ENCODE data around the gene SLC7A4. TPM values are rescaled to one million over a fixed set of nuclear protein-coding genes. Genes with fewer than 3 reads are reported as not detected.
"Not testable (repeated sequence)": the region's sequence is repeated elsewhere in the genome, so short reads cannot be mapped to it uniquely, and the experiment has no call there.

SLC7A4 gene
- total RNA-seq, 1 experiment from 2014 or later, result not detected

DNA sequence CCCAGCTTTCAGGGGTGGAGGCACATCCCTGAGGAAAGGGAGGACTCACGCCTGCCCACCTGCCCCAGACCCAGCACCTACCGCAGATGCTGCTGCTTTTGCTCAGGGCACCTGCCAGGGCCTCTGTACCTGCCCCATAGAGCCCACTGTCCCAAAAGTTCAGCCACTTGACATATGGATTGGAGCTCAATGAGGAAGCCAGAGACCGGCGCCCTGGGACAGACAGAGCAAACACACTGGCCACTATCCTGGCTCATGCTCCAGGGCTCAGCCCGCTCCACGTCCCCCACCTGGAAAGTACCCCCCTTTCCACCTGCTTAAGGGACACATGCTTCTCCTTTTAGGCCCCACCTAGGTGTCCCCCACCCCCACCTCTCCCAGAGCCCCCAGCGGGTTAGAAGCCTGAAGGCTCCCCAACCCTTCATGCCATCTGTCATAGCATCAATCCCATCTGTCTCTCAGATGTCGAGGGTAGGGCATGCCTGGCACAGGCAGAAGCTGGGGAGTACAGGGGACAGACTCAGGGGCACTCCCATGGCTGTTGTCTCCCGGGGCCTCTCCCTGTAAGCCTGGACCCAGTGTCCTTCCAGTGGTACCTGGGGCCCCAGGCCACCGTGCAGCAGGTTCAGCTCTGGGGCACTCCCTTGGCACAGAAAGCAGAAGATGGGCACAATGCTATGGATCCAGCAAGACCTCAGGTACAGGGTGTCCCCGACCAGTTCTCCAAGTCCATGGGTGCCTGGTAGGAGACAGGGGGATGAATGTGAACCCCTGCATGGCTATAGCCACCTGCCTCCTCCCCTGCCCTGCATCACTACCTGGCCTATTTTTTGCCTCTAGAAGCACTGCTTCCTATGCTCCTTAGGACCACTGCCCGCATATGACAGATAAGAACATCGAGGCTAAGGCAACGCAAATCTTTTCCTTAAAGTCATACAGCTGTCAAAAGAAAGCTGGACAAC is 19.6 kb downstream of the SLC7A4 start:
- in situ Hi-C loops (cut with HindIII; ENCODE audit: low pct_unique_long_range_greater_than_20kb, low sequenced_read_pairs), result no loop called here
- no peak for DNase-seq (ENCODE audit: low read depth)

DNA sequence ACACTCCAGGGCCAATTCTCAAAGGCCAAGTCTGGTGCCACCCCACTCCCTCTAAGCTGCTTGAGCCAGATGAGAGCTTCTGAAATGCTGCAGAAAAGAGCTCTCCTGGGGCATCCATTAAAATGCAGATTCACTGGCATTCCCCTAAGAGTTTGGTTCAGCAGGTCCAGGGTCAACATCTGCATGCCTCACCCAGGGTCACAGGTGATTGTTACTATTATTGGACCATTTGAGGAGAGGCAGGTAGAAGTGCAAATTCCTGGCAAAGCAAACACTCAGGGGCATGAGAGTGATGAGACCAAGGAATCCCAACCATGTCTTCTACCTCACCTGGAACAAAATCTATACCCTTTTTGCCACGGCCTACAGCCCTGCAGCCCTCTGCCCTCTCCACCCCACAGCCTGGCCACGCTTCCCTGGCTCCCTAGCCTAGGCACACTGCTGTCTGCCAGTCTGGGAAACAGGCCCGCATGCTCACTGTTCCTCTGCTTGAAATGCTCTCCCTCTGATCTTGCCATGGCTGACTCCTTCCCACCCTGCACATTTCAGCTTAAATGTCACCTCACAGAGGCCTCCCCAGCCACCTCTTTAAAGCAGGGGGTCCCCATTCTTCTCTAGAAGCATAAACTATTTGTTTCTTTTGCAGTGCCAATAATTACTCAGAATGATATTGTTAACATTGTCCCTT is 21.8 kb downstream of the SLC7A4 start:
- no peak for DNase-seq (ENCODE audit: low read depth)
- in situ Hi-C loops (cut with HindIII; ENCODE audit: low pct_unique_long_range_greater_than_20kb, low sequenced_read_pairs), result no loop called here

DNA sequence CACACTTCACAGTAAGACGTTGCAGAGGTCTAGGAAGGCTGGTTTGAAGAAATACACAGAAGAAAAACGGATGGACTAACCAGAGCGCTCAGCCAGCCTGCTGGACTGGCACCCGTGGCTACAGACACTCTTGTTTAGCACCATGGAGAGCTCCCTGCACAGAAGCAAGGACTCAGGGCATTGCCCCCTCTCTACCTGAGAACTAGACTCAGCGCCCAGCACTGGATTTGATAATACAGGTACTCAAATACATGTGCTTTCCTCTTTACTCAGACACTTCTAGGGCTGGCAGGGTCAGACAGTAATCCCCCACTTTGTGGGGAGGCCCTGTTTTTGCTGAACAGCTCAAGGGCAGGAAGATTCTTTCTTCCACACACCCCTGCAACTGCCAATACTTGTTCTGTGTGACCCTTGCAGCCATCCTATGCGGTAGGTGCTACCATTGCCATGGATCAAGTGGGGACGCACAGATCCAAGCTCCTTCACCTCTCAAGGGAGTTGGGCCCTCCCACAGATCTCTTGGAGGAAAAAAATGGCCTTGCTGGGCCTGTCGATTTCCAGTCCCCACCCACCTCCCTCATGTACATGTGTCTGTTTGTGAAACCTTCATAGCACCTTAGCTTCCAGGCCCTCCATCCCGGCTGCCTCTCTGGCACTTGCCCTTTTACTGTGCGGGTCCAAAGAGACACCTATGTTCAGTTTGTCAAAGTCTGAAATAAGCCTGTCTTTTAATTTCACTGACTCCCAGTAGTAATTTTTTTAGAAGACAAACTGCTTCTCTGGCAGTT is 22.5 kb downstream of the SLC7A4 start:
- in situ Hi-C loops (cut with HindIII; ENCODE audit: low pct_unique_long_range_greater_than_20kb, low sequenced_read_pairs), result no loop called here

DNA sequence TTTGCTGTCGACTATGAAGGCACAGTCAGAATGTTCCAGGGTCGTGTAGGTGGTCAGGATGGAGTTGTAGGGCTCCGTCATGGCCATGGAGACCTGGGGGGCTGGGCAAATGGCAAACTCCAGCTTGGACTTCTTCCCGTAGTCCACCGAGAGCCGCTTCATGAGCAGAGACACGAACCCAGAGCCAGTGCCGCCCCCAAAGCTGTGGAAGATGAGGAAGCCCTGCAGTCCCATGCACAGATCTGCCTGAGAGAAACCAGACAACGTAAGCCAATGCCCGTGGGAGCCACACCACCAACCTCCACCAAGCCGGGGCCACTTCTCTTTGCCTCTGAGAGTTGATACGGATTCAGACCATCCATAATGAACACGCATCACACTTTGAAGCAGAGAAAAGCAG is 23.2 kb downstream of the SLC7A4 start:
- DNase-seq (ENCODE audit: low read depth); in situ Hi-C loops (cut with HindIII; ENCODE audit: low pct_unique_long_range_greater_than_20kb, low sequenced_read_pairs): not testable (repeated sequence)

More for the DNA sequence above, 22.5 kb downstream of the SLC7A4 start:
- no peak for DNase-seq (ENCODE audit: low read depth)

DNA sequence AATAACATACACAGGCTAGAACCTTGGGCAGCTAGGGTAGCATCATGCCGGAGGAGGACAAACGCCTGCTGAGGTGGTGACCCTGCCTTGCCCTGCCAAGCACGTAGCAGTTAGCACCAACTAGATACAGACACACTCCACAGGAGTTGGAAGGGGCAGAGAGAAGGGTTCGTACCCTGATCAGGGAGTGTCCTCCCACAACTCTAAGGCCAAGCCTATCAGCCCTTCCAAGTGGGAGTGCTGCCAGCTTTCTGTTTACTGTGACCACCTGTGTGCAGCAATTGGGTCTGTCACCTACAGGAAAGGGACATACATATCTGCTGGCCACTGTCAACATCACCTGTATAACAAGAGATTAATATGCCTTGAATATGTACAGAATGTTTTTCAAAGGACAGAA is 28.6 kb downstream of the SLC7A4 start:
- no peak for DNase-seq (ENCODE audit: low read depth)
- in situ Hi-C loops (cut with HindIII; ENCODE audit: low pct_unique_long_range_greater_than_20kb, low sequenced_read_pairs), result no loop called here

DNA sequence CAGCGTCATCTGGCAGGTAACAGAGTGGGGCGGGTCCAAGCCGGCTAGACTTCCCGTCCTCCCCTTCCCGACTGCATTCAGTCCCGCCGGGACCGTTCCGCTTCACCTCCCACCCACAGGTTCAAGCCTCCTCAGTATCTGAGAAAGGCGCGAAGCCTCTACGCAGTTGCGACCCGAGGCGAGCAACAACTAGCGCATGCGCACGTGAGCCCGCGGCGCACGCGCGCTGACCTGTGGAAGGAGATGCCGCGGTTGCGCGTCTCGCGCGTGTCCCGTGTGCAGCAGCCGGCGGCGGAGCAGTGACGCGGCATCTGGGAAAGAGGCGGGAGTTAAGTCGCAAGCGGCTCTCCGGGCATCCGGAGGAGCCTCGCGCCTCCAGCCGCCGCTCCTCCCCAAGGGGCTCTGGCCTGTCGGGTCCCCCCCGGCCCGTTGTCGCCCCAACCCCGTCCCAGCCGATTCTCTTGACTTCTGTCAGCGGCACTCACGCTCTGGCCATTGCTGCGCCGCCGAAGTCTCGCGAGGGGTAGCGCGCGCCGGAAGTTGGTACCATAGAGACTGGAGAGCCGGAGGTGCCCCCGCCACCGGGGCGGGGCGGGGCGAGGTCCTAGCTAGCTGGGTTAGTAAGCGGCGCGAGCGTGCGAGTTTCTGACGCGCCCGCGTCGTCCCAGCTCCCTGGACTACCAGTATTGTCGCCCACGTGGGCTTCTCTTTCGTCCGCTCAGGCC is 30.6 kb downstream of the SLC7A4 start, which contains the start of gene THAP7:
Gene THAP7 (minus strand): TSS at position 518 of the 725 bp plus-strand sequence. CDS start 207 bp downstream, at position 311.
- peak; percentile 97 for DNase-seq (ENCODE audit: low read depth)
- in situ Hi-C loops (cut with HindIII; ENCODE audit: low pct_unique_long_range_greater_than_20kb, low sequenced_read_pairs), result no loop called here

DNA sequence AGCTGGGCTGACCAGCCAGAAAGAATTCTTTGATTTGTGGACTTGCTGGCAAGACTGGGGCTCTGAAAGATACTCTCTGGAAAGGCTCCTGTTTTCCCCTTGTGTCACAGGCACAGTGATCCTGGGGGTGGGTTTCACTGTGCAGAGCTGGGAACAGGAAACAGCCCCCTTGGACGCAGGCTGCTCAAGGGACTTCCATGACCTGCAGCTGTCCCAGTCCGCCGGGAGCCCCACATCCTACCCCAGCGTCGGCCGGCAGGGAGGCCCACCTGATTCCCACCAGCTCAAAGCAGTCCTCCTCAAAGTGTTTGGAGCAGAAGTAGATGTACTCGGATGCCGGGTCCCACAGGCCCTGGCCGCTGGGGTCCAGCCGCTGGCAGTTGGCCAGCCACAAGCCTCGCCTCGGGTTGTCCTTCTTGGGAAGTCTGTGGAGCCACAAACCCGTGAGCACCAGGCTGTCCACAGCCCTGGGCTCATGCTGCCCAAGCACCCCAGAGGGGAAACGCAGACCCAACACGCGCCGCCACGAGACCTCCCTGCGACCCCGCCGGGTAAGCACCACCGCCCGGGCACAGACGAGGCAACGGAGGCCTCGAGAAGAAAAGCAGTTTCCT is 31.3 kb downstream of the SLC7A4 start:
- in situ Hi-C loops (cut with HindIII; ENCODE audit: low pct_unique_long_range_greater_than_20kb, low sequenced_read_pairs), result no loop called here
- no peak for DNase-seq (ENCODE audit: low read depth)

DNA sequence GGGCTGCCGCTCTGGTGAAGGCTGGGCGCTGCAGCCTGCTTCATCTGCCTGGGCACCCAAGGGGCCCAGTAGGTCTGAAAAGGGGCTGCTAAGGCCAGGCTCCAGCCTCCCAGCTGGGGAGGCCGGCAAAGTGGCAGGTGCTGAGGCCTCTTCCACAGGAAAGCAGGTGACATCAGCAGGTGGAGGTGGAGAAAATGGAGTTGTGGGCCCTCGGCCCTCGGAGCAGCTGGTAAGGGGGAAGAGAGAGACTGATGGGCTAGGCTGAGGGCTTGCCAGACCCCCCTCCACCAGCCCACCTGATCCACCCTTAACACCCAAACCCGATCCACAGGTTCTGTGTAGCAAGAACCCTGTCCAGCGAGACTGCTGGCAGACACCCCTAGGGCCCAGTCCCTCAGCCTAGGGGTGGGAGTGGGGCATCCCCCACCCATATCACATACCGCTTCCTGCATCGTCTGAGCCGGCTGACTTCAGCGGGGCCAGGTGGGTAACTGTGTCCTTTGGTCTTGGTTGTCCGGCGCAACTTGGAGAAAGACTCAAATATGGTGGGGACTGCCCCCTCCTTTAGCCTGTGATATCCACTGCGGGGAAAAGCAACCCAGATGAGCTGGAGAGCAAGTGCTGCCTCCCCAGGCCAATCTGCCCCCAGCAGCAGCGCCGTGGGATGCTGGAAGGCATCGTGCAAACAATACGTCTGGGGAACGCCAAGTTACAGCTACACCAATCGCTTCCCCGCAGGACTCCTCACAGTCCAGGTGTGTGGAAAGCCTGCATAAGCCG is 32.0 kb downstream of the SLC7A4 start:
- in situ Hi-C loops (cut with HindIII; ENCODE audit: low pct_unique_long_range_greater_than_20kb, low sequenced_read_pairs), result no loop called here
- DNase-seq (ENCODE audit: low read depth), result no peak

DNA sequence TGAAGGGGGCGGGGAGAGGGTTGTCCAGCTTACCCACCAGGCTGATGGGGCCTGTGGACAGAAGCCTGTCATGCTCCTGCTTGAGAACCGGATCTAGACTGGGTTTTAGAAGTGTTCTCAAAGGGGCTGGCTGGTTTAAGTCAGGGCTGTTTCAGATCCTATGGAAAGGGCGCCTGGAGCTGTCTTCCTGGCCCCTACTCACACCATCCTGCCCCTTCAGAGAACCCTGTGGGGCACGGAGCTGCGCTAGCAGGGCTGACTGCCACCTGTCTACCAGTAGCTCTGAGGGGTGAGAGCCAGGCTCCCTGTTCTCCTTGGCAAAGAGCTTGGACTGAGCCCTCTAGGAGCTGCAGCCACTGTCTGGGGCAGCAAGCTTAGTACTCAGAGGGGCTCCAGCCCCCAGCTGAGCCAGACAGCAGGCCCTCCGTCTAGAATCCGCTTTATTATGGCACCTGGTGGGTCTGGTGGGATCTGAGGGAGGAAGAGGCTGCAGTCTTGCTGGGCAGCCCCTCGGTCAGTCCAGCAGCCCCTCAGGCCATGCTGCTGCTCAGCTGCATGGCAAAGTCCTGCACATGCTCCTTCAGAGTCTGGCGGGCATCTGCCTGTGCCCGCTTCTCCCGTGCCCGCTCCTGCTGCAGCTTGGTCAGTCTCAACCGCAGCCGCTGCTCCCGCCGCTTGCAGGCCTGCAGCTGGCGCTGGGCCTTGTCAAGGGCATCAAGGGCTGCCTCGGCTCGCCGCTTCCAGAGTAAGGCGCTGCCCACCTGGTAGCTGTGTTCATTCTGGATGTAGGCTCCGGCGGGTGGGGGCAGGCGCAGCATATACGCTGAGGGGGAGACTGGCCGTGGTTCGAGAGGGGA is 32.8 kb downstream of the SLC7A4 start:
- in situ Hi-C loops (cut with HindIII; ENCODE audit: low pct_unique_long_range_greater_than_20kb, low sequenced_read_pairs), result no loop called here

DNA sequence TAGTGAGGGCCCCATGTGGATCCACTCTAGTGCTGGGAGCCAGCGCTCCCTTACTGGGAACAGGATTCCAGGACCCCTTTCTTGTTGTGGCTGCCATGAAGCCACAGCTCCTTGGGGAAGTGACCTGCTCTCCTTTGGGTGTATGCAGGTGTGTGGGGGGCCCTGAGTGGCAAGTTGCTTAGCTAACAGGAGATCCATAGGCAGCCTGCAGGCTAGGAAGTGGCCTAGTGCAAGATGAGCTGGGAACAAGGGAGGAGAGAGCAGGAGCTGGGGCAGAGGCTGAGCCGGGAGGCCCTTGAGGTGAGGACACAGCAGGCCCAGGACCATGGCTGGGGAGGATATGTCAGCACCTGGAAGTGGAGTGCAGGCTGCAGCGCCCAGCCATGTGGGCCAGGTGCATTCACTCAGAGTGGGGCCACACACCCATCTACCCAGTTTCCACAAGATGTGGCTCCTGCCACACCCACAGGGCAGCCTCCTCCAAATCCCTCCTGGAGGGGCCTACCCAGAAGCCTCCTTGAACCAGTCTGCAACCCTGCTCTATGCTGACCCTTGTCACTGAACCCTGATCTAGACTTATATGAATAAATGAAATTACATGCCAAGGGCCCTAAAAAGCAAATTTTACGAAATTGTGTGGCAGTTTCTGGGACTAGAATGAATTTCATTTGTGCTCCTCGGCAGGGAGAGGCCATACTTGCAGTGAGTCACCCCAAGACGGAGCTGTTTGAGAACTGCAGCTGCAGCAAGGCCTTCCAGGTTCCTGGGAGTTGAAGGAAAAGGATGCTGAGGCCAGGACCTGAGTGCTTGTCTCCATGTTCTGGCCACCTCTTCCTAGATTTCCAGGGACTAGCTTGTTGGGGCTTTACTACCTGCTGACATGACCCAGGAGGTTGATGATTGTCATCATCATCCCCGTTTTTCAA is 33.7 kb downstream of the SLC7A4 start:
- in situ Hi-C loops (cut with HindIII; ENCODE audit: low pct_unique_long_range_greater_than_20kb, low sequenced_read_pairs), result no loop called here
- DNase-seq (ENCODE audit: low read depth), result no peak

More for the DNA sequence above, 32.8 kb downstream of the SLC7A4 start:
- no peak for DNase-seq (ENCODE audit: low read depth)

DNA sequence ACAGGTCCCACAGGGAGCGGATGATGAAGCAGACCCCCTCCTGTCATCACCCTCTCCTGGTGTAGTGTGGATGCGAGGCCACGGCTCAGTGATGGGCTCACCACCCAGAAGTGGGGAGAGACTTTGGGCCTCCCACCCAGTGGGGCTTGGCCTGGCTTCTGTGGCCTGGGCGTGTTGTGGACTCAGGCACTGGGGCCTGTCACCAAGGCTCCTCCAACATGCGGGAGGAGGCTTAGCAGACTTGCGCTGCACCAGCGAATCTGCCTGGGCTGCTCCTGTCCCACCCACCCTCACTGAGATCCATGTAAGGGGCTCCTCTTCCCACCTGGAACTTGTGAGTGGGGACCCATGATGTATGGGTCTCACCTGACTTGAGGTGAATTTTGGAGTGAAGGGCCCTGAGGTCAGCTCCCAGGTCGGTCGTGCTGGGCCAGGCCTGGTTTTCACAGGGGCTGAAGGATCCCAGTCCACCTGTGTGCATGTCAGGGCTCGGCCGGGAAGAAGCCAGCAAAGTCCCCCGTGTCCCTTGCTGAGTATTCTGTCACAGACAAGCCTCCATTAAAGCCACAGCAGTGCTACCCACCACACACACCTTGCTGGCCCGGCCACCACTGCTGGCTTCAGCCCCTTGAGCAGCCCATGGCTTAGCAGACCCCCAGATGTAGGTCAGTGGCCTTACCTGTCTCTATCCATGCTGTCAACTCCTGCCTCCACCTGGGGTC is 34.7 kb downstream of the SLC7A4 start:
- in situ Hi-C loops (cut with HindIII; ENCODE audit: low pct_unique_long_range_greater_than_20kb, low sequenced_read_pairs), result no loop called here
- DNase-seq (ENCODE audit: low read depth), result no peak

DNA sequence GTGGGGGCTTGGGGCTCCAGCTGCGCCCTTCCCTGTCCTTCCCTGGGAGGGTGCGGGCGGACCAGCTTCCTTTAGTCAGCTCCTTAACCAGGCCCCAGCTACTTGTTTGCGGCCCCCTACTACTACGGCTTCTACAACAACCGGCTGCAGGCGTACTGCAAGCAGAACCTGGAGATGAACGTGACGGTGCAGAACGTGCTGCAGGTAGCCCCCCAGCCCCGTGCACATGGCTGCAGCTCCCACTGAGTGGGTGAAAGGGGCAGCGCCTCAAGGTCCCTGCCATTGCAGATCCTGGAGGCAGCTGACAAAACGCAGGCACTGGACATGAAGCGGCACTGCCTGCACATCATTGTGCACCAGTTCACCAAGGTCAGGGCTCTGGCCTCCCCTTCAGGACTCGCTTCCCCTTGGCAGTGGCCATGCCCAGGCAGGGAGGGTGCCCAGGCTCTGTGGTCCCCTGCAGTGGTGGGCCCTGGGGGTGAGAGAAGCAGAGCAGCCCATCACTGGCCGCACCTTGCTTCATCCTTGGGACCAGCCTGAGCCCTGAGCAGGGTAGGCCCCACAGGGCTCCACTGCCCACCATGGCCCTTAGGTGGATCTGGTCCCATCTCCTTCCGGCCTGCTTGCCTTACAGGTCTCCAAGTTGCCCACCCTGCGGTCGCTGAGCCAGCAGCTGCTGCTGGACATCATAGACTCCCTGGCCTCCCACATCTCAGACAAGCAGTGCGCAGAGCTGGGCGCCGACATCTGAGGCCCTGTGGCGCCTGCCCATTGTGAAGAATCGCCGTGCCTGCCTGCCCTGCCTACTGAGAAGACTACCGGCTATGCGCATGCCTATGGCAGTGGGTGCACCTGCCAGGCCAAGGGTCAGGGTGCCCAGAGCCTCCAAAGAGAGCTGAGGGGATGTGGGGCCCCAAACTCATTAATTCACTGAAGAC is 35.5 kb downstream of the SLC7A4 start:
- in situ Hi-C loops (cut with HindIII; ENCODE audit: low pct_unique_long_range_greater_than_20kb, low sequenced_read_pairs), result no loop called here

DNA sequence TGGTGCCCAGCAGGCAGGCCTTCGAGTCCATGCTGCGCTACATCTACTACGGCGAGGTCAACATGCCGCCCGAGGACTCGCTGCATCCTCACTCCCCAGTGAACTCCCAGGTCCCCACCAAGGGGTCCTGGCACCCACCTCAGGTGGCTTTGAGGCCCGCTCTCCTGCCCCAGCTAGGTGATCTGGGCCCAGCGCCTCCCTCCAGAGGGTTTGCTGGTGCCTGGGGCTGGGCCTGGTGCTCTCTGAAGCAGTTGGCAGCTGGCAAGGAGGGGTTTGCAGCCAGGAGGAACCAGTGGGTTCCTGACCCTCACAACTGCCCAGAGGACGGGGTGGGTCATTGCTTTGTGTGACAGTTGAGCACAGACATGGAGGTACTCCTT is 36.3 kb downstream of the SLC7A4 start:
- no peak for DNase-seq (ENCODE audit: low read depth)
- in situ Hi-C loops (cut with HindIII; ENCODE audit: low pct_unique_long_range_greater_than_20kb, low sequenced_read_pairs), result no loop called here

More for the DNA sequence above, 35.5 kb downstream of the SLC7A4 start:
- no peak for DNase-seq (ENCODE audit: low read depth)

All from Caki2 (cell line).